ENCODE results near the gene PLEKHF1.
"Not testable (repeated sequence)": the region's sequence is repeated elsewhere in the genome, so short reads cannot be mapped to it uniquely, and the experiment has no call there.

PLEKHF1 gene

DNA sequence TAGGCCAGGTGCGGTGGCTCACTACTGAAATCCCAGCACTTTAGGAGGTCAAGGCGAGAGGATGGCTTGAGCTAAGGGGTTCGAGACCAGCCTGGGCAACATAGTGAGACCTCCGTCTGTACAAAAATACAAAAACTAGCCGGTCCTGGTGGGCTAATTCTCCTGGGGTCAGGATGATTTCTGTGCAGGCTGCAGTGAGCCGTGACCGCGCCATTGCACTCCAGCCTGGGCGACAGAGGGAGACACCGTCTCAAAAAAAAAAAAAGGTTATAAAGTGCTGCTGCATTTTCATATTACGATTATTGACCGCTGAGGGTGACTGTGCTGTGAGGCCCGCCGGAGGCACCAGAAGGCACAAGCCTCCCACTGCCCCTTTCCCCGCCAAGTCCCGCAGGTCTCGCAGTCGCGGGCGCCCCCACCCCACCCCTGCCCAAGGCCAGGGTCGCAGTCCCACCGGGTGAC lies 477 bp upstream of the PLEKHF1 start:
- no peak for DNase-seq (ENCODE audit: low read depth)

DNA sequence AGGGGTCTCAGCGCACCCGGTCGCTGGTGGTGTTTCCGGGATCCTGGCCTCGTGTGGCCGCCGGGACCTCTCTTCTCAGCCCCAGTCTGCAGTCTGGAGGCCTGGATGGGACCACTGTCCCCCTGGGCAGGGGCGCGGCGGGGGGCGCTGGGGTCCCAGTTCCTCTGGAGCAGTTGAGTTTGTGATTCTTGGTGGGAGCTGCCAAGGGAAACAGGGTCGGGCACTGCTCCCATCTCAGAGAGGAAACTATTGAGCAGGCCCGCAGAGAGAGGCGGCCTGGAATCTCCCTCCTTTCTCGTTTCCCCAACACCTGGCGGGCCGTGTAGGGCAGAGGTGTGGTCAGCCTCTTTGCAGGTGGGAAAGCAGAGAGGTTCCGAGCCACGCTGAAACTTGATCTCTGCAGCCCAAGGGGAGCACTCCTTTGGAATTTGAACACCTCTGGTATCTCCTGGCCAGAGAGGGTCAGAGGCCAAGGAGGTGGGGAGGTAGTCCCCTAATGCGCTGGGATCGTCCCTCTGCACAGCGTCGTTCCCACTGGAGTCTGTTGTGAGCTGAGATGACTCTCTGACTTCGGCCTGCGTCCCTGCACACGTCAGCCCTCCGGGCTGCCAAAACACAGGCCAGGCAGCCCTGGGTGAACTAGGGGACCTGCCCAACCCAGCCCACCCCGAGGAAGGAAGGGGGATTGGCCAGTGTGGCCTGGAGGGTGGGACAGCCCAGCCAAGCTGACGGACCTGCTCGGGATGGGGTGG lies 741 bp downstream of the PLEKHF1 start:
- DNase-seq (ENCODE audit: low read depth) = no peak

DNA sequence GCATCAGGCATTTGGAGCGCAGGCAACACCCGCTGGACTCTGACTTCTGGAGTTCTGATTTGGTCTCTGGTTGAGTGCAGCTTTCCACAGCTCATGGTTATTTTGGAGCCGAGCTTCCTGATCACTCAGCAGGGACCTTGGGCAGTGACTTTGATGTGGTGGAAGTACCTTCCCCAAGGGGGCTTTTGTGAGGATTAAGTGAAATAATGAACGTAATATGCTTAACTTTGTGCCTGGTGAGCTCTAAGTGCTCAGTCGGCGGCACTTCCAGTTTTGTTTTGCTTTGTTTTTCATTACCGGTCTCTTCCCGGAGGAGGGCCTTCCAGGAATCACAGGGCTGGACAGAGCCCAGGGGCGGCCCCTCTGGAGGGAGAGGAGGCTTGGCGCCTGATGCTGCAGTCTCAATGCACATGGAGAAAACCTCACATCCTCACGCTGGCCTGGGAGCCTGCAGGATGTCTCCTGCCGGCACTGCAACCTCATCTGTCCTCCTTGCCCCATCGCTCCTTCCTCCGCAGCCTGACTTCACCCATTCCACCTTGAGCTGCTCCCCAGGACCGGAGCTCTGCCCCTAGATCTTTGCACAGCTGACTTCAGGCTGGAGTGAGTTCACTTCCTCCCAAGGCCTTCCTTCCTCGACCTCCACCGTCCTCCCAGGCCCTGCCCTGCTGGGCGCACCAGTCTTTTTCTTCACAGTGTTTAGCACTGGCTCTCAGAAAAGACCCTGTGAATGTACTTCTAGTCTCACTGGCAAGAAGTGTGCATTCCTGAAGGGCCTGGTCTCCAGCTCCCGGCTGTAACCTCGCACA lies 1.5 kb downstream of the PLEKHF1 start:
- no peak for DNase-seq (ENCODE audit: low read depth)

DNA sequence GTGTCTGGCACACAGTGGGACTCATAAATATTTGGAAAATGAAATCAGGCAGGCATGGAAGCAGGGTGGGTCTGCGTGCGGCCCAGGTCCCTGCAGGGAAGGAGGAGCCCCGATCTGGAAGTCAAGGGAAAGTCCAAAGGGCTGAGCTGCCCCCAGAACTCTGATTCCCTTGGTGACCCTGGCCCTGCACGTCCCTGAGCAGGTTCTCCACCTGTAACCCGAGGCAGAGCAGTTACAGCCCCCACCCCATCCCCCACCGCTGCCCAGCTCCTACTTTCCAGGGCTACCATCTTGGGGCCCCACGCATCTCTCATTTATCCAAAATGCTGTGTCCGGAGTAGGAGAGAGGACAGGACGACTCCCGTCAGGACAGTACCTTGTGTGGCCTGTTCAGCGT lies 2.1 kb downstream of the PLEKHF1 start:
- no peak for DNase-seq (ENCODE audit: low read depth)

DNA sequence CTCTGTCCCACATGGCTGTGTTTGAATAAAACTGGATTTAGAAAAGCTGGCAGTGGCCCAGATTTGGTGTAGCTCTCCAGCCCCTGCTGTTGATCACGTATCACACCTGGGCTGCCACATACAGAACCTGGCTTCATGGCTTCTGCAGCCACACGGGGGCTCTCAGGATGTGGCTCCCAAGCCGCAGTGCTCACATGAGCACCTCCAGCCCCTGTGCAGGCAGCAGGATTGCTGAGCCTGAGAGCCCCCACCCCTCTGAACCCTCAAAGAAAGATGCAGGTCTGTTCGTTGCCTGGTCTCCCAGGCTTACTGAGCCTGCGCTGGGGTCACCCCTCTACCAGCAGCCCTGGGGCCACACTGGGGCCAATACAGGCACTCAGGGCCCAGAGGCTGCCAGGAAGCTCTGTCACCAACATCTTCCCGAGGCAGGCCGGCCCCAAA lies 2.7 kb downstream of the PLEKHF1 start:
- no peak for DNase-seq (ENCODE audit: low read depth)

DNA sequence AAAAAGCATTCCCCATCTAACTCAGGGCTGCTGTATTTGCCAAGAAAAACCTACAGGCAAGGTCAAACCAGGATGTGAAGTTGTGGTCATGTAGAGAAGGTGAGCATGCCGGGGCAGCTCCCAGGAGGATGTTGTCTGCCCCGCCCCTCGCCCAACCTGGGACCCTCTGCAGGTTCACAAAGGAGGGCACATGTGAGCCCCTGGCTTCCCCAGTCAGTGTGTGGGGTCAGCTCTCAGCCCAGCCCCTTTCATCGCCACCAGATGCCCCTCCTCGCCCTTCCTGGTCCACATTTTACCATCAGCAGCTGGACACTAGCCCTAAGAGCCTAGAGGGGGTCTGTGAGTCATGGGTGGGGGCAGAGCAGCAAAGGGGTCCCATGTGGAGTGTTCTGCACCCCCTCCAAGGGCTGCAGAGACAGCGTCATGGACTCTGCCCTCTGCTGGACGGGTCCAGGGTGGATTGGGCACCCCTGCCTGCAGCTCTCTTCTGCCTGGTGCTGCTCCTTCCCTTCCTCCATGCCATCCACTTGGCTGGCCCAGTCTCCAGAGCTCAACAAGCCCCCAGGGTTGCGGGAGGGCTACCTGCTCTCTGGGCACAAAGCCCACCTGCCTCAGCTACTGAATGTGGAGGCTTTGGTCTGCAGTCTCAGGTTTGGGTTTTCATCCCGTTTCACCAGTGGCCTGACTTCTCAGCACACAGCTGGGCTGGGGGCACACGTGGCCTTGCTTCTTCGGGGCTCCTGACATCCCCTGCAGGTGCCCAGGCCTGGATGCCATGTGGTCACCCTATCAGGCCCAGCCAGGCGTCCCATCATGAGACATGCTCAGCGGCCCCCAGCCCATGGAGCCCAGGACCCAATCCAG lies 3.7 kb downstream of the PLEKHF1 start:
- DNase-seq (ENCODE audit: low read depth) = no peak

DNA sequence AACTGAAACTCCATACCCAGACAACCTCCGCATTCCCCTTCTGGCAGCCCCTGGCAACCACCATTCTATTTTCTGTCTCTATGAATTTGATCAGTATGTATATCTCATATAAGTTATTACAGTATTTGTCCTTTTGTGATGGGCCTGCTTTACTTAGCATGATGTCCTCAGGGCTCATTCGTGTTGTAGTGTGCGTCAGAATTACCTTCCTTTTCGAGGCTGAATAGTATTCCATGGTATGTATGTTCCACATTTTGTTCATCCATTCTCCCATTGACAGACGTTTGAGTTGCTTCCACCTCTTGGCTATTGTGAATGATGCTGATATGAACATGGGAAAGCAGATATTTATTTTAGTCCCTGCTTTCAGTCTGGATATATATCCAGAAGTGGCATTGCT lies 5.0 kb downstream of the PLEKHF1 start:
- no peak for DNase-seq (ENCODE audit: low read depth)

DNA sequence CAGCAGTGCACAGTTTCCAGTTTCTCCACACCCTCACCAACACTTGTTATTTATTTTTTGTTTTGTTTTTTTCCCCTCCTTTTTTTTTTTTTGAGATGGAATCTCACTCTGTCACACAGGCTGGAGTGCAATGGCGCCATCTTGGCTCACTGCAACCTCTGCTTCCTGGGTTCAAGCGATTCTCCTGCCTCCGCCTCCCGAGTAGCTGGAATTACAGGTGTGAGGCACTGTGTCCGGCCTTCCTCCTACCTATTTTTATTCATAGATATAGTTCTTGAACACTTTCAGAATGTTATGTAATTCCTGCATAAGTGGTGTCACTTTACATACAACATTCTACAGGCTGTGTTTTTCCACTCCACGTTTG lies 5.7 kb downstream of the PLEKHF1 start:
- not testable (repeated sequence) for DNase-seq (ENCODE audit: low read depth)

DNA sequence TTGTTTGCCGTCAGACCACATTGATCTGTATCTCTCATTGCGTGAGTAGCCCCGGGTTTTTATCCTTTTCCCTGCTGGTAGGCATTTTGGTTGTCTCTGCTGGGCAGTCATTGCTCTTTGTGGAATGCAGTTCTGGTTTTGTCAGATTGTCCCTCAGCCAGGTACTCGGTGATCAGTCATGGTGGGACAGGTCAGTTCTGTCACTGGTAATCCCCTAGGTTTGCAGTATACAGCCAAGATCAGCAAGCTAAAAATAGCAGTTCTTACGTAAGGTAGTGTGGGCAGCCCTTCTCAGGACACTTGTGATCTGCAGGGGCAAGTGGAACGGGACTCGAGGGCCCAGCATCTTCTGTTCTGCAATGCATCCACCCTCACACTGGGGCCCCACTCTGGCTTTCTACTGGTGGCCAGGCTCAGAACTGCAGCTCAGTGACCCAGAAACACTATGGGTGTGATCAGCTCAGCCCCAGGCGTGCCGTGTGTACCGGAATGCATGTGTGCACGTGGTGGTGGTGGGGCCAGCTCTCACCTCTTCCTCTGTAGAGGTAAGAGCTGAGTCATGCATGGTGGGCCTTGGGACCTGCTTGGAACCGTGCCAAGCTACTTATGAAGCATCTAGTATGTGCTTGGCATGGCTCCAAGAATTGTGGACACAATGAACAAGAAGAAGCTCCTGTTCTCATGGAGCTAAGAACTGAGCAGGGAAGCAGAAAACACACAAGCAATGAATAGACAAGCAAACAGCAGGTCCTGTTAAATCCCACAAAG lies 6.3 kb downstream of the PLEKHF1 start:
- DNase-seq (ENCODE audit: low read depth) = peak; percentile 80

DNA sequence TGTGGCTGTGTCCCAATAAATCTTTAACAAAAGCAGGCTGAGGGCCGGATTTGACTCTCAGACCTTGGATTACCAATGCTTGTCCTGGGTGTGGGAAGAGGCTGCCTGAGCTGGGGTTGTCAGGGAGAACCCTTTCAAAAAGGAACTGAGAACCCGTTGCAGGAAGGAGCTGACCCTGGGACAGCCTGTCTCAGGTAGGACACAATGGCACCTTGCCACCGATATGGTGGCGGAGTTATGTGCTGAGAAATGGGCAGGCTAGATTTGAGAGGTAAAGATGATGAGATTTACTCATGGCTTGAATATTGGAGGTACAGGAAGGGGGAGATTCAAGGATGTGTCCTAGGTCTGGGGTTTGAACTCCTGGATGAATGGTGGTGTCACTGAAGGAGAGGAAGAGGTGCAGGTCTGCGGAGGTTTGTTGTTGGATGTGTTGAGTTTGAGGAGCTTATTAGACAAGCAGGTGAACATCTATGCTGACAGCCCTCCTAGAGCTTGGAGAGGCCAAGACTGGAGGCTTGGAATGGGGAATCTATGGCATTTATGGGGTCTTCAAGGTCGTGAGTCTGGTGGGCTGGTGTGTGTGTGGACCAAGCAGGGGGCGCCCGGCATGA lies 7.2 kb downstream of the PLEKHF1 start:
- no peak for DNase-seq (ENCODE audit: low read depth)

DNA sequence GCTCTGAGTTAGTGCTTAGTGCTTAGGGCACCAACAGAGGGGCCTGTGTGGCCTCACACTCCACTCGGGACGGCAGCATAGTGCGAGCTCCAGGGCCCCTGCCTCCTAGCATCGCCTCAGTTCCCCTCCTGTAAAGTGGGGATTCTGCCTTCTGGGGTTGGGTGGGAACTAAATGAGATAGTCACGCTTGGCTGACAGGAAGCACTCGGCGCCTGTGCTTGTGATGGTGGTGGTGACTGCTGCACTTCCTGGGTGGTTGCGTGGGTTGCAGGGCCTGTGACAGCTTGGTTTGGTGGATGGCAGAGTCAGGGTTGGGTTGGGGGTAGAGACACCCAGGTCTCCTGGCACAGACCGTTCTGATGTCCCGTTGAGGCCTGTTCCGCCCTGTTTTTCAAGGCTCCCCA lies 7.7 kb downstream of the PLEKHF1 start:
- peak; percentile 82 for DNase-seq (ENCODE audit: low read depth)

DNA sequence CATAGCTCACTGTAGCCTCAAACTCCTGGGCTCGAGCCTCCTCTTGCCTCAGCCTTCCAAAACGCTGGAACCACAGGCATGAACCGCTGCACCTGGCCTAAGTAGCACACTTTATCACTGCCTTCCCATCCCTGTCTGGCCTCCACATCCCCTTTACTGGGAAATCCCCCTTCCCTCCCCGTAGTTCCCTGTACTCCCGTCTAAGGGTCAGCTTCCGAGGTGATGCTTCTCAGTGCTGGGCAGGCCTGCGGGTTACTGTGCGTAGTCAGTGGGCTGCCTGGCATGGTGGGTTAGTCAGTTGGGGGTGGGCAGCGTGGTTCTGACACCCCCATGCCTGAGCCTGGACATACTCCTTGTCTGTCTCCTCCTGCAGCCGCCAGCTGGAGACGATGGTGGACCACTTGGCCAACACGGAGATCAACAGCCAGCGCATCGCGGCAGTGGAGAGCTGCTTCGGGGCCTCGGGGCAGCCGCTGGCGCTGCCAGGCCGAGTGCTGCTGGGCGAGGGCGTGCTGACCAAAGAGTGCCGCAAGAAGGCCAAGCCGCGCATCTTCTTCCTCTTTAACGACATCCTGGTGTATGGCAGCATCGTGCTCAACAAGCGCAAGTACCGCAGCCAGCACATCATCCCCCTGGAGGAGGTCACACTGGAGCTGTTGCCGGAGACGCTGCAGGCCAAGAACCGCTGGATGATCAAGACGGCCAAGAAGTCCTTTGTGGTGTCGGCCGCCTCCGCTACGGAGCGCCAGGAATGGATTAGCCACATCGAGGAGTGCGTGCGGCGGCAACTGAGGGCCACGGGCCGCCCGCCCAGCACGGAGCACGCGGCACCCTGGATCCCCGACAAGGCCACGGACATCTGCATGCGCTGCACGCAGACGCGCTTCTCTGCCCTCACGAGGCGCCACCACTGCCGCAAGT lies 8.4 kb downstream of the PLEKHF1 start:
- no peak for DNase-seq (ENCODE audit: low read depth)

DNA sequence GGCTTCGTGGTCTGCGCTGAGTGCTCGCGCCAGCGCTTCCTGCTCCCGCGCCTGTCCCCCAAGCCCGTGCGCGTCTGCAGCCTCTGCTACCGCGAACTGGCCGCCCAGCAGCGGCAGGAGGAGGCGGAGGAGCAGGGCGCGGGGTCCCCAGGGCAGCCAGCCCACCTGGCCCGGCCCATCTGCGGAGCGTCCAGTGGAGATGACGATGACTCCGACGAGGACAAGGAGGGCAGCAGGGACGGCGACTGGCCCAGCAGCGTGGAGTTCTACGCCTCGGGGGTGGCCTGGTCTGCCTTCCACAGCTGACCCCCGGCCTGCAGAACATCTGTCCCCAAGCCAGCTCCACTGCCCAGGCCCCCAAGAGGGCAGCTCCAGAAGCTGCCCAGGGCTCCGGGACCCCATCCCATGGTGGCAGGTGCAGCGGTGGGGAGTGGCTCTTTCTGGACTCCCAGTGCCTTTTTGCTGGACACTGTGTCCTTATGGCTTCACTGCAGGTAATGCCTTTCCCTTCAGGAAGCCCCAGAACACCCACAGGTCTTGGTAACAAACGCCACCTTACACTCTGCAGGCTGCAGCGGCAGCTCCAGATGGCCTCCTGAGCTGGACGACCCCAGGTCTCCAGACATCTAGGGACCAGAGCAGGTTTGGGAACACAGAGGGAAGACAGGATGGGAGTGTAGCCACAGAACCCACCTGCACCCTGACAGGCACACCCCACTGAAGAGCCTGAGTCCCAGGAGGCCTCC lies 9.3 kb downstream of the PLEKHF1 start:
- DNase-seq (ENCODE audit: low read depth) = no peak

DNA sequence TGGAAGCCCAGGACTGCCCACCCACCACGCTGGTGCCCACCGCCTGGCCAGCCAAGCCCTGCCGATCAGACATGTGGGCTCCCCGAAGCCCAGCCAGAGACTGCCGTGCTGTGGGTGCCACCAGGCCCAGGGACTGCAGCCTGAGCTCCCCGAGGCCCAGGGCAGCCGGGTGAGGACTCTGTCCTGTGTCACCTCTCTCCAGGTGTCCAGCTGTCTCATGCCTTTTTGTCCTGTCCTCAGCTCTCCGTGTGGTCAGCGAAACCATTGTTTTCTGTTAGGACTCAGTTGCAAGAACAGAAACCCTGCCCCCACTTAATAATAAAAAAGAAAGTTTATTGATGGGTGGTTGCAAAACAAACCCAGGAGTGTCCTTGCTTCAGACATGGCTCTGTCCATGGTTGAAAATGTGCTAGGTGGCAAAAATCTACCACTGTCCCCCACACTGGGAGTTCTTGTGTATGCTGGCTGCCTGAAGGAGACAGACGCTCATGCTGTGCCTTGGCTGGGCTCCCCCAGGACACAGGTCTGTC lies 9.9 kb downstream of the PLEKHF1 start:
- DNase-seq (ENCODE audit: low read depth) = no peak

DNA sequence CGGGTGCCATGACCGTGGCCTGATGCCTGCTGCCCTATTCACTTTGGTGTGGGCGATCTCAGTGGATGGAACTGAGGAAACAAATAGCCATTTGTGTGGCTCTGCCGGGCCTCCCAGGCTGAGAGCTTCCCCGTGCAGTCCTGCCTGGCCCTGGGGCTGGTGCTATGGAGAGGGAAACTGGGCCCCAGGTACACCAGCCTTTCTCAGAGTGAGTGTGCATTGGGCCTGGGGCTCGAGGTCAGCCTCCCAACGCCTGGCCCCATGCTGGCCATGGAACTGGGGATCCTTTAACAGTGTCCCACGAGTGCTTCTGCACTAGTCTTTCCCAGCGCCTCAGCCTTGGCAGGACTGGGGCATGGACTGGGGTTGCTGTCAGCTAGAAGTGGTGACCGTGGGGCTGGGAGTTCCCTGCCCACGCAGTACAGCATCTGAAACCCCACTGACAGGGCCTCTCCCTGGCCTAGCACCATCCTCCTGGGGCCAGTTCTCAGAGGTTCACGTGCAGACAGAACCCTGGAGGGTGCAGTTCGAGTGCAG lies 10.5 kb downstream of the PLEKHF1 start:
- DNase-seq (ENCODE audit: low read depth) = no peak

DNA sequence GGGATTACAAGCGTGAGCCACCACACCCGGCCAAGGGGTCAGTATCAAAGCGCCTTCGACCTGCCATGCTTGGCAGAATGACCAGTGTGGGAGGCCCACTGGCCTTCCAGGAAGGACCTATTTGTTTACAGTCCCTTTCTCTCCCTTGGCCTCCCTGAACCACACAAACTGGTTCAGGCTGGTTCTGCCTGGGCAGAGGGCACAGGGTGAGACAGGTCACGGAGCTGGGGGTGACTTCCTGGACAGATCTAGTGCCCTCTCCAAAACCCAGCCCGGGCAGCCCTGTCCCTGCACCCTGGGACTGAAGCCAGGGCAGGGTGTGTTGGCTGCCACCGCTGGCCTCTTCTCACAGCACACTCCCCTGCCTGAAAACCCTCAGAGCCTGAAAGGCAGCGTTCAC lies 11.3 kb downstream of the PLEKHF1 start:
- no peak for DNase-seq (ENCODE audit: low read depth)

DNA sequence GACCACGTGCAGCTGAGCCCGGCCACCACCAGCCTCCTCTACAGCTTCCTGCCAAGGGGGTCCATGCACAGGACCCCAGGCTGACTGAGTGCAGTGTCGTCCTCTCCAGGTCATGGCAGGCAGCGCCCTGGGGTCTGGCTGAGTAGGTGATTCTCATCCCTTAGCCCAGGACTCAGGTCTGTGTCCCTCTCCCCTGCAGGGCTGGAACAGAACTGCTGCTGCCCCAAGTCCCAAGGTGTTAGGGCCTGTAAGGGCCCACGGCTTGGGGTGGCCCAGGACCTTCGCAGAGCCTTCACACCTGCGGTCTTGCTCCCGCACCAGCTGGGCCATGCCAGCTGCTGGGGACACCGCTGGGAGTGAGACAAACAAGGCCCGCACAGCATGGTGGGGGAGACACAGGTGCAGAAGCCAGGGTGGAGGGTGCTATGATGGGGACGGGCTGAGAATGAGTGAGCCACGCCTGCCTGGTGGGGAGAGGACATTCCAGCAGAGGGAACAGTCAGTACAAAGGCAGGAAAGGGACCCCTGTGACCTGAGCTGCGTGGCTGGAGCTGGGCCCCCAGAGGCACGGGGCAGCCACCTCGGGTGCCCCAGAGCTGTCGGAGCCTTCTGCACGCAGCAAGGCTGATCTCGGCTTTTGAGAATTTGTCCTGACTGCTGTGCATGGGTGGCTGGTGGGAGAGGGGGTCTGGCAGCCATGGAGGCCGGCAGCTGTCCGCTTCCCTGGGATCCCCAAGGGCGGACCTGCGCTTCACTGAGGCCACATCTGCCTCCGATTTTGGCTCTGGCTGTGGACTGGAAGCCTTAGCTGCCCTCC lies 11.9 kb downstream of the PLEKHF1 start:
- DNase-seq (ENCODE audit: low read depth) = no peak

DNA sequence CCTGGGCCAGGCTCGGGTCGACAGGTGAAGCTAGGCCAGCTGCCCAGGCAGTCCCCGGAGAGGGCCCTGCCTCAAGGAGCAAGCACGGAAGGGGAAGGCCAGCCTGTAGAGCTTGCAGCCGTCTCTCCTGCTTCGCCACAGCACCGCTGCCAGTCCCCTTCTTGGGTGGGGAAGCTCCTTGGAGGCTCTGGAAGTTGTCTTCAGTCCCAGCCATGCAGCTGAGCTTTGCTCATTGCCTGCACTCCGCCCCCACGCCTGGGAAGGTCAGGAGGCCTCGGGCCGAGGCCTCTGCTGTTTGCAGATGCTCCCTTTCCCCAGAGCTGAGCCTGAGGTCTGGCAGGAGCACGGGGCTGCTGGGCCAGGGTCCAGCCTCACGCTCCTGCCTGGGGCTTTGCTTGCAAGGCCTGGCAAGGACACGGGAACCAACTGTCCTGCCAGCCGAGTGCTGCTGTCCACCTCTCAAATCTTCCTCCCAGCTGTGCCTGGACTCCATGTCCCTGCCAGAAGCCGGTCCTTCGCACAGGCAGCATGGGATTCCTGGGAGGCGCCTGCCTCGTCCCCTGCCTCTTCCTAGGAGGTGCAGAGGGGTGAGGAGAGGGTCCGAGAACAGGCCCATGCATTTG lies 13.3 kb downstream of the PLEKHF1 start:
- DNase-seq (ENCODE audit: low read depth) = no peak
